Hepatocyte (in vitro differentiated cells): ENCODE measurements around the gene CNNM4.

ENCODE experiments used
- CTCF ChIP-seq: fragments of 200-600 bp; sonication (generic); IDR thresholded peaks from 2 replicates; pipeline ENCODE4 v1.5.1; 2016; ENCODE audit warnings: antibody characterized with exemption, mild to moderate bottlenecking; ENCODE audit not compliant: poor library complexity
- EZH2phosphoT487 ChIP-seq: fragments of 200-600 bp; sonication (generic); IDR thresholded peaks from one replicate; pipeline ENCODE4 v1.6.1; 2018; ENCODE audit warnings: antibody characterized with exemption, mild to moderate bottlenecking, low read depth, moderate library complexity; ENCODE audit not compliant: unreplicated experiment, severe bottlenecking

- no peak for TF ChIP-seq CTCF
- TF ChIP-seq EZH2phosphoT487: no peak
Observed at GRCh38 chr2:96770442-96771202, 9.9 kb downstream of the CNNM4 start.
